GM19025 (cell line): ENCODE measurements around the gene R3HDM1.
A peak's percentile ranks its signal among the peaks of the same experiment; 100 is the strongest.
"Not testable (repeated sequence)": the region's sequence is repeated elsewhere in the genome, so short reads cannot be mapped to it uniquely, and the experiment has no call there.

Experiments used
- ATAC-seq: cut with Tn5 transposase; IDR thresholded peaks from one replicate; pipeline ENCODE4 v1.9.1; 2021; ENCODE audit warnings: mild to moderate bottlenecking, low read depth, moderate library complexity; ENCODE audit not compliant: unreplicated experiment

Gene R3HDM1

DNA sequence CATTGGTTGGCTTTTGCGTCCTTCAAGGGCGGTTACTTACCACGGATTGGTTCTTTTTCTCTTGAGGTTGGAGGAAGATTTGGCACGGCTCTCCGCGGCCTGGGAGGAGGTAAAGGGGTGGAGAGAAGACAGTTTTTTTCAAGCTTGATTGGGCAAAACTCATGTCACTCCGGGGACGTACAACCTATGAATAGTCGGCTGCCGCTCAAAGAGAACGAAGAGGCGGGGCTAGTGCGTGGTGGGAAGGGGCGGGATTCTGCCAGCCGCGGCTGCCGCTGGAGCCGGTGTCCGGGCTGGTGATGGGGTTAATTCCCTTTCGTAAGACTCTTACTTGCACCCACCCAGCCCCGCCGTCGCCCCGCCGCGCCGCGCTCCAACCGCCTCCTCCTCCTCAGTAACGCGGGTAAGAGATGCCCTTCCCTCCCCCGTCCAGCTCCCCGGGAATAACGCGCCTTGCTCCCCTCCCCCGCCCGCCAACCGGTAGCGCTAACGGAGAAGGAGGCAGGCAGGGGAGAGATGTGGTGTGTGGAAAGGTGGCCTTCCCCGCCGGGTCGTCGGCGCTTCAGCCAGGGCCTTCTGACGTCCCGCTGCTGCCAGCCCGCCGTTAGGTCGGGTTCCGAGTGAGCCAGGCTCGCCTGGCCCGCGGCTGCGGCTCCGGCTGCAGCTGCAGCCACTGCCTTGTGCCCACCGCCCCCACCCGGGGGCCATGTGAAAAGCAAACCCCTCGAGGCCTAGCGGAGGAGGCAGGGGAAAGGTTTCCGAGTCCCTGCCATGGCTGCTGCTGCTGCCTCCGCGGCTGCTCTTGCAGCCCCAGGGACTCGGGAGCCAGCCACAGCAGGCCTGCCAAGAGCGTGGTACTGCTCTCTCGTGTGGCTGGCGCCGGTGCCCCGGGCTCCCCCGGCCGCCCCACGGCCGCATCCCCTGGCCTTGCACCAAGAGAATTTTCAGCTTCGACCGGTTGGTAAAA is at the start of gene R3HDM1:
Gene R3HDM1, plus strand, starts transcription at position 254 of the 967 bp plus-strand sequence. CDS start 73,362 bp downstream, outside the sequence.
- ATAC-seq: peak; percentile 76

- no peak for ATAC-seq
Measured at GRCh38 chr2:135485441-135485840, 45.8 kb upstream of the R3HDM1 start.

DNA sequence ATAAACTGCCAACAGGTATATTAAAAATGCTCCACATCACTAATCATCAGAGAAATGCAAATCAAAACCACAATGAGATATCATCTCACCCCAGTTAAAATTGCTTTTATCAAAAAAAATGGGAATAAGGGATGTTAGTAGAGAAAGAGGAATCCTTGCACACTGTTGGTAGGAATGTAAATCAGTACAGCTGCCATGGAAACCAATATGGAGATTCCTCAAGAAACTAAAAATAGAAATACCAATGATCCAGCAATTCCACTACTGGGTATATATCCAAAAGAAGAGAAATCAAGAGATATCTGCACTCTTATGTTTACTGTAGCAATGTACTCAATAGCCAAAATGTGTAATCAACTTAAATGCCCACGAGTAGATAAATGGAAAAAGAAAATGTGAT is 40.9 kb upstream of the R3HDM1 start:
- no peak for ATAC-seq

GRCh38 chr2:135494503-135494902 is 36.8 kb upstream of the R3HDM1 start:
- ATAC-seq: no peak

DNA sequence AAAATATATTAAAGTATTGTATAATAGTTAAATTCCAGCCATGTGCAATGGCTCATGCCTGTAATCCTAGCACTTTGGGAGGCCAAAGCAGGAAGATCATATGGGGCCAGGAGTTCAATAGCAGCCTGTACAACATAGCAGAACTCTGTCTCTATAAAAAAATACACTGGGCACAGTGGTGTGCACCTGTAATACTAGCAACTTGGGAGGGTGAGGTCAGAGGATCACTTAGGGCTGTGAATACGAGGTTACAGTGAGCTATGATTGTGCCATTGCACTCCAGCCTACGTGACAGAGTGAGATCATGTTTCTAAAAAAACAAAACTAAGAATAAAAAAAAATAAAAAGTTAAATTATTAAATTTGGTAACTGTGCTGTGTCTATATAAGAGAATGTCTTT is 36.4 kb upstream of the R3HDM1 start:
- ATAC-seq: no peak

DNA sequence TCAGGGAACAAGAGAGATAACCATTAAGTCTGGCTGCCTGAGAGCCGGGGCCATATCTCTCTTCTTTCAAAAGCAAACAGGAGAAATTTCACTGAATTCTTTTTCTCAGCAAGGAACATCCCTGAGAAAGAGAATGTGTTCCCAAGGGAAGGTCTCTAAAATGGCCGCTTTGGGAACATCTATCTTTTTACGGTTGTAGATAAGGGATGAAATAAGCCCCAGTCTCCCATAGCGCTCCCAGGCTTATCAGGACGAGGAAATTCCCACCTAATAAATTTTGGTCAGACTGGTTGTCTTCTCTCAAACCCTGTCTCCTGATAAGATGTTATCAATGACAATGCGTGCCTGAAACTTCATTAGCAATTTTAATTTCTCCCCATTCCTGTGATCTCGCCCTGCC is 32.7 kb upstream of the R3HDM1 start:
- ATAC-seq: not testable (repeated sequence)

- ATAC-seq: no peak
Measured at GRCh38 chr2:135504811-135505210, 26.5 kb upstream of the R3HDM1 start.

- peak; percentile 53 for ATAC-seq
Measured at GRCh38 chr2:135510577-135510976, 20.7 kb upstream of the R3HDM1 start.

GRCh38 chr2:135512099-135512498 is 19.2 kb upstream of the R3HDM1 start:
- ATAC-seq: no peak

DNA sequence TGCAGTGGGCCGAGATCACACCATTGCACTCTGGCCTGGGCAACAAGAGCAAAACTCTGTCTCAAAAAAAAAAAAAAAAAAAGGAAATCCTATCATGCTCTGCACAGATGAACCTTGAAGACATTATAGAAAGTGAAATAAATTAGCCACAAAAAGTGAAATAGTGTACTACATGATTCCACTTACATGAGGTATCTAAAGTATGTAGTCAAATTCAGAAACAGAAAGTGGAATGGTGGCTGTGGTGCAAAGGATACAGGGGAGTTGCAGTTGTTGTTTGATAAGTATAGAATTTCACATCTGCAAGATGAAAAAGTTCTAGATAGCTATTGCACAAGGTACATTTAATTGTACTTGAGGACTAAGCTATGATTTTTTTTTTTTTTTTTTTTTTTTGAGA is 5.5 kb upstream of the R3HDM1 start:
- ATAC-seq: no peak

DNA sequence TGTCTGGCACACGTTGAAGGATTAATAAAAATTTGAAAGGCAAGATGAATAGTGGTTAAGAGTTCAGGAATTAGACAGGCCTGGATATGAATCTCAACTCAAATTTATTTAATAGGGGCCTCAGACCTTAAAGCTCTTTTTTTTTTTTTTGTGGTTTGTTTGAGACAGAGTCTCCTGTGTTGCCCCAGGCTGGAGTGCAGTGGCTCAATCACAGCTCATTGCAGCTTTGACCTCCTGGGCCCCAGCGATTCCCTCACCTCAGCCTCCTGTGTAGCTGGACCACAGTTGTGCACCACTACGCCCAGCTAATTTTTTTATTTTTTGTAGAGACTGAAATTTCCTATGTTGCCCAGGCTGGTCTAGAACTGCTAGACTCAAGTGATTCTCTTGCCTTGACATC is 3.3 kb upstream of the R3HDM1 start:
- no peak for ATAC-seq

GRCh38 chr2:135530313-135531230 is 712 bp upstream of the R3HDM1 start, which contains the start of gene ZRANB3:
ZRANB3 (minus strand) TSS chr2:135531218.
- ATAC-seq: peak; percentile 58

GRCh38 chr2:135532581-135532980 is 1.3 kb downstream of the R3HDM1 start:
- ATAC-seq: no peak

DNA sequence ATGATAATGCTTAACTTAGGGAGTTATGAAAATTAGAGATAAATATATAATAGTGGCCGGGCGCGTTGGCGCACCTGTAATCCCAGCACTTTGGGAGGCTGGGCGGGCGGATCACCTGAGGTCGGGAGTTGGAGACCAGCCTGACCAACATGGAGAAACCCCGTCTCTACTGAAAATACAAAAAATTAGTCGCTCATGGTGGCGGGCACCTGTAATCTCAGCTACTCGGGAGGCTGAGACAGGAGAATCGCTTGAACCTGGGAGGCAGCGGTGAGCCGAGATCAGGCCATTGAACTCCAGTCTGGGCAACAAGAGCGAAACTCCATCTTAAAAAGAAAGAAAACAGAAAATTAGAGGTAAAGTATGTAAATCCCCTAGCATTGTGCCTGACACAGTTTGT is 2.3 kb downstream of the R3HDM1 start:
- ATAC-seq: not testable (repeated sequence)

GRCh38 chr2:135546436-135546835 is 15.2 kb downstream of the R3HDM1 start:
- no peak for ATAC-seq

DNA sequence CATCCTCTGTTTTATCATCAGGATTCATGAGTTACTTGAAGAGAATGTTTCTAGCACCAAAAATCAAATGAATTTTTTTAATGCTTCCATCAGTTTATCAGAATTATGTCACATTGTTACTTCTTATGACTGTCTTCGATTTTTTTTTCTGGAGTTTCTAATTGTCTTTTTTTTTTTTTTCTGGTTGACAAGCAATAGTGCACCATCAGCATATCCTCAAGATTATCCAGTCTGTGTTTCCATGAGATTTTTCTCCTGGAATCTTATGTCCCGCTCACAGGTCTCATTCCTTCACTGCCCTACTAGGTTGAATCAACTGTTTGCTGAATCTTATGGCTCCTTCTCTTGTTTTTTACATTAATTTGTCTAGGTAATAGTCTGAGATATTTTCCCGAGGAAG is 16.0 kb downstream of the R3HDM1 start:
- no peak for ATAC-seq

GRCh38 chr2:135551356-135551755 is 20.1 kb downstream of the R3HDM1 start:
- ATAC-seq: no peak

GRCh38 chr2:135552887-135553286 is 21.6 kb downstream of the R3HDM1 start:
- ATAC-seq: no peak

DNA sequence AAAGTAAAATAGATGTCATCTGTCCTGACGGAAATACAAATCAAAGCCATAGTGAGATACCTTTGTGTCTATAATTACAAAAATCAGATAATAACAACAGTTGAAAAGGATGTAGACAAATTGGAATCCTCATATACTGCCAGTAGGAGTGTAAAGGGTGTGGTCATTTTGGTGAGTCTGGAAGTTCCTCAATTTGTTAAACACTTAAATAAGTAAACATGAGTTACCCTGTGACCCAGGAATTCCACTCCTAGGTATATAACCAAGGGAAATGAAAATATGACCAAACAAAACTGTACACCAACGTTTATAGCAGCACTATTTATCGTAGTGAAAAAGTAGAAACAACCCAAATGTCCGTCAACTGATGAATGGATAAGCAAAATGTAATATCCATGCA is 24.0 kb downstream of the R3HDM1 start:
- no peak for ATAC-seq

DNA sequence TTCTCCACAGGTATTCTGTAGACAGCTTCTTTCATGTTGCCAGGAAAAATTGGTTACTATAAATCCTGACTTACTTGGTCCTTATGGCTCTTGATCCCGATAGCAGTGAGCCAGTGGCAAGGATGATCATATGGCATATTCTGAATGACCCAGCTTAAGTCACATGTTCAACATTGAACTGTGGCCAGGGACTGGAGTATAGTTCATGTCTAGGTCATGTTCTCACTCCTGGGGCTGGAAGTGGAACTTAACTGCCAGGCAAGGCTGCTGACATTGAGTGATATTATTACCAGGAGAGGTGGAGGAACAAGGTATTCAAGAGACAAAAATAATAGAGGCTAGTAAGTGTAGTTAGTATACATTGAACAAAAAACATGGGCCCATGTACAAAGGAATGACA is 26.2 kb downstream of the R3HDM1 start:
- no peak for ATAC-seq

DNA sequence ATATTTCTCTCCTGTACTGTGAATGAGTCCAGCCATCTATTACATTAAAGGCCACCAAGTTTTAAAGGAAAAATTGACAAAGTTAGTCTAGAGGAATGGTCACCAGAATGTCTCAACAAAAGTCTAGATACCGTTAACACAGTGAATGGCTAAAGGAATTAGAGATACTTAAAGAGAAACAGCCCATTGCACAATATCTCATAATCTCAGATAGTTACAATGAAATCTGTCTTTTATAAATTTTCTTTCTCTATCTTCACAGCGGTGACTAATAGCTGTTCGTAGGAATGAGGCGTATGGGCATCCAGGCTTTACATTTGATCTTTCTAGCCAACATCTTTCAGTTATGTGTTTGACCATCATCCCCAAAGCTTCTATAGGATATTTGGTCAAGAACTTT is 30.6 kb downstream of the R3HDM1 start:
- no peak for ATAC-seq
